ENCODE measurements around the gene FHOD3. TPM values are rescaled to one million over a fixed set of nuclear protein-coding genes. Genes with fewer than 3 reads are reported as not detected.

Gene FHOD3
- total and polyA plus RNA-seq, 9 donors = 27.1 to 36.8 (median 33.7) TPM

GRCh38 chr18:36568487-36568886 lies 271.0 kb downstream of the FHOD3 start:
- Histone ChIP-seq H3K4me1 (ENCODE audit: control insufficient read depth, insufficient read depth, low read length) (no peaks in the 10 kb centered on the region), H3K36me3 (ENCODE audit: control insufficient read depth, insufficient read depth, low read length) (no peaks in the 10 kb centered on the region), H3K27me3 (ENCODE audit: control insufficient read depth, insufficient read depth, low read length) (no peaks in the 10 kb centered on the region), H3K4me3 (ENCODE audit: low read length) (no peak overlapping the region), H3K9me3 (replicated peaks; ENCODE audit: control insufficient read depth, low read depth, low read length) (no peaks in the 10 kb centered on the region), H3K27ac (ENCODE audit: low read length) (no peak overlapping the region)
- WGBS (ENCODE audit: insufficient coverage) = 85% methylated on average over 3 of the region's 4 CpGs
- peak; percentile 44 for DNase-seq

GRCh38 chr18:36572135-36572856 lies 274.8 kb downstream of the FHOD3 start:
- Histone ChIP-seq H3K36me3 (ENCODE audit: control insufficient read depth, insufficient read depth, low read length) (no peaks in the 10 kb centered on the region), H3K4me3 (ENCODE audit: low read length) (no peak overlapping the region), H3K27ac (ENCODE audit: low read length) (no peak overlapping the region), H3K27me3 (ENCODE audit: control insufficient read depth, insufficient read depth, low read length) (no peaks in the 10 kb centered on the region), H3K9me3 (replicated peaks; ENCODE audit: control insufficient read depth, low read depth, low read length) (no peaks in the 10 kb centered on the region), H3K4me1 (ENCODE audit: control insufficient read depth, insufficient read depth, low read length) (no peaks in the 10 kb centered on the region)
- WGBS (ENCODE audit: insufficient coverage) = 52% methylated on average over 2 of the region's 10 CpGs
- DNase-seq = peak; percentile 78

- no CpG with 5 or more reads among the region's 2 CpGs for WGBS (ENCODE audit: insufficient coverage)
- H3K4me3 ChIP-seq (ENCODE audit: low read length) = no peak overlapping the region
- no peaks in the 10 kb centered on the region for H3K36me3 ChIP-seq (ENCODE audit: control insufficient read depth, insufficient read depth, low read length)
- peaks cover 4% of the 10 kb centered on the region for H3K4me1 ChIP-seq (ENCODE audit: control insufficient read depth, insufficient read depth, low read length)
- no peaks in the 10 kb centered on the region for H3K9me3 ChIP-seq (replicated peaks; ENCODE audit: control insufficient read depth, low read depth, low read length)
- no peak for DNase-seq
- no peaks in the 10 kb centered on the region for H3K27me3 ChIP-seq (ENCODE audit: control insufficient read depth, insufficient read depth, low read length)
- no peak overlapping the region for H3K27ac ChIP-seq (ENCODE audit: low read length)
Measured at GRCh38 chr18:36576339-36576738, 278.8 kb downstream of the FHOD3 start.

GRCh38 chr18:36578871-36579710 lies 281.6 kb downstream of the FHOD3 start:
- peaks cover 4% of the 10 kb centered on the region for H3K4me1 ChIP-seq (ENCODE audit: control insufficient read depth, insufficient read depth, low read length)
- no peak overlapping the region for H3K4me3 ChIP-seq (ENCODE audit: low read length)
- no peak overlapping the region for H3K27ac ChIP-seq (ENCODE audit: low read length)
- DNase-seq = peak; percentile 20
- H3K27me3 ChIP-seq (ENCODE audit: control insufficient read depth, insufficient read depth, low read length) = no peaks in the 10 kb centered on the region
- no peaks in the 10 kb centered on the region for H3K36me3 ChIP-seq (ENCODE audit: control insufficient read depth, insufficient read depth, low read length)
- WGBS (ENCODE audit: insufficient coverage) = 73% methylated on average over 1 of the region's 2 CpGs
- no peaks in the 10 kb centered on the region for H3K9me3 ChIP-seq (replicated peaks; ENCODE audit: control insufficient read depth, low read depth, low read length)

- no CpG with 5 or more reads among the region's 2 CpGs for WGBS (ENCODE audit: insufficient coverage)
Measured at GRCh38 chr18:36580266-36580665, 282.8 kb downstream of the FHOD3 start.

DNA sequence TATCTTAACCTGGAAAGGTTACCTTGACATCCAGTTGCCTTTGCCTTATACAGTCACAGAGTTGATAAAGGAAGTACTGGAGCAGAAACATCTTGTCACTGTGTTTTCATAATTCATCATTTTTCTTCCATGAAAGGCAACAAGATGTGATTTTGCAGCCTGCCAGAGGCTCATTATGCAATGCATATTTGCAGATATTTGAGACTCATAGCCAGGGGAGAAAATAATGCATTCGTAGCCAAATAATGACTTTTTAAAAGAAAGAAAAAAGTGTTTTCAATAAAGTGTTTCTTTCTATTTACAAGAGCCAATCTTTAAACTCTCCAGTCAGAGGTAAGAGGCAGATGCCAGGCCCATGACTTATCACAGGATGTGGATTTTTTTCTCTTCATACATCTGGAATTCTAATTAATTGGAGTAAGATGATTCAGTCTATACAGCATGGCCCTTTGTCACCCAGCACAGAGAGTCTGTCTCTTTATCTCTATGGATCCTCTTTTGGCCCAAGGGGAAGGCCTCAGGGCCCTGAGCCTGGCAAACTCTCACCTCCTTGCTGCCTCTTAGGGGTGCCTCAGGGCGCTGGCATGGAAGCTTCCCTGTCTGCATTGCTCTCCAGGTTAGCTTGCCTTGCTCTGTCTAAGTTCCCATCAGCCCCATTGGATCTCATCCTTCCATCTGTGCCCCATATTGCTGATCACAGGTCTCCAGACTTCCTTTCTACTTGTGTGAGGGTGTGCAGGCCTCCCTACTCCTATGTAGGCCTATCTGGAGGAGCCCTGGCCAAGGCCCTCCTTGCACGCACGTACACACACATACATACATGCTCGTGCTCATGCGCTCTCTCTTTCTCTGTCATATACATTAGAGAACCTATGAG lies 283.6 kb downstream of the FHOD3 start:
- H3K4me3 ChIP-seq (ENCODE audit: low read length) = no peak overlapping the region
- no peak overlapping the region for H3K27ac ChIP-seq (ENCODE audit: low read length)
- H3K4me1 ChIP-seq (ENCODE audit: control insufficient read depth, insufficient read depth, low read length) = peaks cover 4% of the 10 kb centered on the region
- peak; percentile 57 for DNase-seq
- no peaks in the 10 kb centered on the region for H3K36me3 ChIP-seq (ENCODE audit: control insufficient read depth, insufficient read depth, low read length)
- no peaks in the 10 kb centered on the region for H3K9me3 ChIP-seq (replicated peaks; ENCODE audit: control insufficient read depth, low read depth, low read length)
- no peaks in the 10 kb centered on the region for H3K27me3 ChIP-seq (ENCODE audit: control insufficient read depth, insufficient read depth, low read length)
- WGBS (ENCODE audit: insufficient coverage) = 100% methylated on average over 1 of the region's 6 CpGs

More at GRCh38 chr18:36580266-36580665, 282.8 kb downstream of the FHOD3 start:
- DNase-seq = peak; percentile 32
- H3K27me3 ChIP-seq (ENCODE audit: control insufficient read depth, insufficient read depth, low read length) = no peaks in the 10 kb centered on the region
- H3K36me3 ChIP-seq (ENCODE audit: control insufficient read depth, insufficient read depth, low read length) = no peaks in the 10 kb centered on the region
- no peak overlapping the region for H3K4me3 ChIP-seq (ENCODE audit: low read length)
- peaks cover 4% of the 10 kb centered on the region for H3K4me1 ChIP-seq (ENCODE audit: control insufficient read depth, insufficient read depth, low read length)
- H3K27ac ChIP-seq (ENCODE audit: low read length) = no peak overlapping the region
- H3K9me3 ChIP-seq (replicated peaks; ENCODE audit: control insufficient read depth, low read depth, low read length) = no peaks in the 10 kb centered on the region

- WGBS (ENCODE audit: insufficient coverage) = 54% methylated on average over 2 of the region's 5 CpGs
- no peak for DNase-seq
- peaks cover 4% of the 10 kb centered on the region for H3K4me1 ChIP-seq (ENCODE audit: control insufficient read depth, insufficient read depth, low read length)
- H3K27ac ChIP-seq (ENCODE audit: low read length) = no peak overlapping the region
- no peaks in the 10 kb centered on the region for H3K27me3 ChIP-seq (ENCODE audit: control insufficient read depth, insufficient read depth, low read length)
- H3K4me3 ChIP-seq (ENCODE audit: low read length) = no peak overlapping the region
- H3K36me3 ChIP-seq (ENCODE audit: control insufficient read depth, insufficient read depth, low read length) = no peaks in the 10 kb centered on the region
- H3K9me3 ChIP-seq (replicated peaks; ENCODE audit: control insufficient read depth, low read depth, low read length) = no peaks in the 10 kb centered on the region
Measured at GRCh38 chr18:36582988-36583745, 285.7 kb downstream of the FHOD3 start.

GRCh38 chr18:36589857-36590543 lies 292.5 kb downstream of the FHOD3 start:
- no peaks in the 10 kb centered on the region for H3K36me3 ChIP-seq (ENCODE audit: control insufficient read depth, insufficient read depth, low read length)
- H3K27me3 ChIP-seq (ENCODE audit: control insufficient read depth, insufficient read depth, low read length) = no peaks in the 10 kb centered on the region
- no peak overlapping the region for H3K4me3 ChIP-seq (ENCODE audit: low read length)
- H3K9me3 ChIP-seq (replicated peaks; ENCODE audit: control insufficient read depth, low read depth, low read length) = no peaks in the 10 kb centered on the region
- no peaks in the 10 kb centered on the region for H3K4me1 ChIP-seq (ENCODE audit: control insufficient read depth, insufficient read depth, low read length)
- 91% methylated on average over 4 of the region's 10 CpGs for WGBS (ENCODE audit: insufficient coverage)
- H3K27ac ChIP-seq (ENCODE audit: low read length) = no peak overlapping the region
- no peak for DNase-seq
